ENCODE measurements around the gene RSPO3.
A peak's percentile ranks its signal among the peaks of the same experiment; 100 is the strongest.

The RSPO3 gene

DNA sequence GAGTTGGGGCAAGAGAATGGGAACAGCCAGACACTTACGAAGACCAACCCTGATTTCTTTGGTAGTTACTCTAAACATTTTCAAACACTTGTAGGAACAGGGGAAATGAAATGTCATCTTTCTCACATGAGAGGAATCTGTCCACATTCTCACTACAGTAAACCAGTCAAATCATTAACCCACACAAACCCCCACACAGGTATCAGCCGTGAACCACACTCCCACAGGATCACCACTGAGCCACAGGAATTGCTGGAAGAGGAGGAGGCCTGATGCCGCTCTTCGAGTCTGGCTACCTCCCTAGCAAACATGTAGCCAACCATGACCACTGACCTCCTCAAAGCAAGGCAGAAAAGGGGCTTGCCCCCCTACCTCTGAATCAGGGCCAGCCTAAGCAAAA, 6.9 kb upstream of the RSPO3 start:
- peak; percentile 13 for DNase-seq (ENCODE audit: low read depth)

DNA sequence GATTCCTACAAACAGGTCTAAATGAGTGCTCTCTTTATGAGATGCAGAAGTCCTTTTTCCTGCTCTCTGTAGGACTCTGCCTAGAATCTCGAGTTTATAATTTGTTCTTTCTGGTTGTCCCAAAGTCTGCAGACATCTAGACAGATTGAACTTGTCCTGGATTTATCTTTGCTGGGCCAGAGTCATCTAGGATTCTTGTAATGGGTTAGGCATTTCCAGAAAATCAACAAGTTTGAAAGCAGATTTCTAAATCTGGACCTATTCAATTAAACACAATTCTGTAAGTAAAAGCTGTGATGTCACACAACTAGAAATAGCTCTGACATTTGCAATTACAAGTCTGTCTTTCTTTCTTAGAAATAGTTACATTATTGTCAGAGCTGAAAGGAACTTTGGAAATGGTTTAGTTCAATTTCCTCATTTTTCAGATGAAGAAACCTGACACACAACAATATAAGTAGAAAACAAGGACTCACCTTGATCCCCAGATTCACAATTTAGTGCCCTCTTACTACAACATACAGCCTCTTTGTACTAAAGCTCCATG, 4.2 kb upstream of the RSPO3 start:
- DNase-seq (ENCODE audit: low read depth), result no peak

DNA sequence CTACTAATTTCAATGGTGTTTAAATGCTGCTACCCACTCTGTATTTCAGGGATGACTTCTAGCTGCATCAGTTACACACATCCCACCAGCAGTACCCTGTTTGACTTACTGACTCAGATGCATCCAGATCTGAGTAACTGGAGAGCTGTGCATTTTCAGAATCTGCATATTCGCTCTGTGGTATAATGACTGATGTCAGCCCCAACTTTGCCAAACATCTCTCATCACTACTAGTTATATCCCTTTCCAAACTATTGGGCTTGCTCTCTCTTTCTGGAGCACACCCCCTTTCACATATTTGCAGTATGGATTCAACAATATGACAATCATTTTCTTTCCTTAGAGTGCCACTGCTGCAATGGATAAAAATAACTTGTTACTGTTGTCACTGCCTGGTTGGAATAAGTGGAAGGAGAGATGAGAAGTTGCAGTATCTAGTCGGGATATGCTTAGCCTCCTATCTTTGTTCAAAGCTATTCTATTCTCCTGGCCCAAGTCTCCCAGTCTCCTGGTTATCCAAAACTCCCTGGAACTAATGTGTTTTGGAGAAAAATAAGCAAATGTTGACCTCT, 3.3 kb upstream of the RSPO3 start:
- DNase-seq (ENCODE audit: low read depth), result peak; percentile 24

DNA sequence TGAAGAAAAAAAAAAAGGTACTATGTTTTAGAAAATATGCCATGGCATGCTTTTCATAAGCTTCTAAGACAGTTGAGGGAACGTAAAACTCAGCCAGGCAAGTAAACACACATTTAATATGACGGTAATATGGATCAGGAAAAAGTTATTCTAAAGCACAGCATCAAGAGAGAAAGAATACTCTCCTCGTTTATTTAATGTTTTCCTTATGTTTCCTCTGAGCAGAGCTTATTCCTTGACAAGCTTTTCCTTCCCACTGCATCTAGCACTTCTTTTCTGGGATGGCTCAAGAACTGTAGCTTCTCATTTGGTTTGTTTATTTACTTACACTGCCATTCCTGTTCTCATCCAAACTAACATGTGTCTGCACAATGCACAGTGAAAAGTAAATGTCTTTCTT, 2.7 kb upstream of the RSPO3 start:
- DNase-seq (ENCODE audit: low read depth), result no peak

DNA sequence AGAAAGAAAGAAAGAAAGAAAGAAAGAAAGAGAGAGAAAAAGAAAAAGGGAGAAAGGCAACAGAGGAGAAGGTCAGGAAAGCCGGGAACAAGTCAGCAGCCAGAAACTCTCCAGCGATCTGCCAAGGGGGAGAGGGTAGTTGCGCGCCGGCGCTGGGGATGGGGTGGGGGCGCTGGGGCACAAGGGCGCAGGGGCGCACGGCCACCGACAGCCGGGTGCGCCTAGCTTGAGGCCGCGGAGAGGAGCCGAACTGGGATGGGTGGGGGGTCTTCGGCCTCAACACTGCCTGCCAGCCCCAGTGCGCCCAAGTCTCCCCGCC, 533 bp upstream of the RSPO3 start:
- no peak for DNase-seq (ENCODE audit: low read depth)

DNA sequence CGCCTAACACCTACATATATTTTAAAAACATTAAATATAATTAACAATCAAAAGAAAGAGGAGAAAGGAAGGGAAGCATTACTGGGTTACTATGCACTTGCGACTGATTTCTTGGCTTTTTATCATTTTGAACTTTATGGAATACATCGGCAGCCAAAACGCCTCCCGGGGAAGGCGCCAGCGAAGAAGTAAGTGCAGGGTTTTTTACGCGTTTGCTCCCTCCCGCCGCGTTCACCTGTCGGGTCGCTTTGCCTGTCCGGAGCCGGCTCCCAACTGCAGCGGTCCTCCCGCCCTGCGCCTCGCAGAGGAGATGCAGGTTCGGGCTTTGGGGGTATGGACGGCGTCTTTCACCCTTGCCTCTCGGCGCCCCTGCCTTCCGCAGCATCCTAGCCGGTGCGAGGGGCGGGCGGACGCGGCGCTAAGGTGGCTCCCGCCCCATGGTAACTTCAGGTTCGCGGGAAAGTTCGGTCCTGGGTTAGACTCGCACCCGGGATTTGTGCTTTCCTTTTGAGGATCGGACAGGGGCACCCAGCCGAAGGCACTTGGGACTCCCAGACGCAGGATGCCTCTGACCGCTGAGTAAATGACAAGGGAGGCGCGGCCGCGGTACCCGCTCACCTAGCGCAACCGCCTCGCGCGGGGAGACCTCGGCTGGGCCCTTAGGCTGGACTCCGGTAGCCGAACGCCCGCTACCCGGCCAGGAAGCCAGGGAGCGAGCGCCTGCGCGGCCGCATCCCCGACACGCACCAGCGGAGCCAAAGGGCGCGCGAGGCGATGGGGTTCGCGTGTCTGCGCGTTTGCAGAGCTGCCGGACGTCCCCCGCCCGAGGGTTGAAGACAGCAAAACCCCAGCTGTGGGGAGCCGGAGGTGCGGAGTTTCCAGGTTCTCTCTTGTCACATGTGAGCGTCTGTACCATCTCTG, 891 bp downstream of the RSPO3 start:
- DNase-seq (ENCODE audit: low read depth), result peak; percentile 11

DNA sequence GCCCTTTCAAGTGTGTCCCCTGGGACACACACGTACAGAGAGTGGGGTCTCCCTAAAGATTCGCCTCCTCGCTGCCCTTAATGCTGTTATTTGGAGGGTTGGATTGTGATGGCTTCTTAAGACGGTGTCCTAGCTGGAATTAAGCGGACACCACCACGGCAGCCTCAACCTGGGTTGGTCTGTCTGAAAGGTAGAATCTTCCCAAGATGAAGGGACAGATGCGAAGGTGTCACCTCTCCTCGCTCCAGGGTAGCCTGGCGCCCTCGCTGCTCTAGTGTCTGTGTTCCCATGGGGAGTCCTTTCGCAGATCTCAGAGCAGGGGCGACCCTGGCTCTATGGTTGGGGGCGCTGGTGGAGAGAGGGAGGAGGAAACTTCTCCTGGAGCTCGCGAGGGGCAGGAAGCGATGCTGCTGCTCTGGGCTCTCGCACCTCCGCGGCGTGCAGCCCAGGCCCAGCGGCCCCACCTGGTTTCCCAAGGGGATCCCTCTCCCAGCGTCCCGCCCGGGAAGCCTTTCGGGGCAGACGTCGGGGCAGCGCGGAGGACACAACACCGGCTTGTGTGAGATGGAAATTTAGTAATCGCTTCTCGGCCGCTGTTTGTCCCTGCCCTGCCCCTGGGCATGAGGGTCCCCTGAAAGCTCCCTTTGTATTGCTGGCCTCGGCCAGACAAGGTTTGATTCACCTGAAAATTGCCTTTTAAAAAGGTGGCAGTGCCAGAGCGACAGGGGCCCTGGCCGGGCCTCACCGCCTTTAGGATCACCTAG, 1.7 kb downstream of the RSPO3 start:
- DNase-seq (ENCODE audit: low read depth), result no peak

DNA sequence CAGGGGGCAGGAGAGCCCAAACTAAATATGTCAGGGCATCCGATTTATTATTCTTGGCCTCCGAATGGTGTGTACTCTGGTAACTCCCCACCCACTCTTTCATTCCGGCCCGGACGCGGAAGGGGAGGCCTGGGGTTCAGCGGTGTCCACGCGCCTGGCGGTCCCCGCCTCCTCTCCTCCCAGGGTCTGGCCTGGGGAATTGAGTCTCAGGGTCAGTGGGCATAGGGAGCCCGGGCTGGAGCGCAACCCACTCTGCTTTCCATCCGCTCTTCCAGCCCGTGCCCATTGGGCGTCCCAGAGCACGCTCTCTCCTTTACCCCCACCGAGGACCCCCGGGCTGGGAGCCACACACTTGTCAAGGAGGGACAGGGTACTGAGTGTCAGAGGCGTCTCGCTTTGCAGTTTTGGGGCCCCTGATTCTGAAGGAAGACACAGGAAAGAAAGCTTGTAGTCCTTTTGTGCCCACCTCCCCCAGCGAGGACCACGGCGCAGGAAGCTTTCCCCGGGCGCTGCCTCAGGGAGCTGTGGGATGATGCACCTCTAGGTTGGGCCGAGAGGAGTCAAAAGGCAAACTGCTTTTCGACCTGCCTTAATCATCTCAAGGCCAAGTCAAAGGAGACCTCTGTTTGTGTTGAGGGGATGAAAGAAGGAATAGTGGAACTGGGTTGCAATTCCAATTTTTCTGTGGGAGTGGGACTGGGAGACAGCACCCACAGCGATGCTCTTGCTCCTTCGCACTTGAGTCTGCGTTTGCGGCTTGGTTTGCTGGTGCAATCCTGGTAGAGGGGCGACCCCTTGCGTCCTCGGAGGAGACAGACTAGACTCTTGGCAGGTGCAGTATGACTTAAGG, 2.5 kb downstream of the RSPO3 start:
- DNase-seq (ENCODE audit: low read depth), result peak; percentile 79

DNA sequence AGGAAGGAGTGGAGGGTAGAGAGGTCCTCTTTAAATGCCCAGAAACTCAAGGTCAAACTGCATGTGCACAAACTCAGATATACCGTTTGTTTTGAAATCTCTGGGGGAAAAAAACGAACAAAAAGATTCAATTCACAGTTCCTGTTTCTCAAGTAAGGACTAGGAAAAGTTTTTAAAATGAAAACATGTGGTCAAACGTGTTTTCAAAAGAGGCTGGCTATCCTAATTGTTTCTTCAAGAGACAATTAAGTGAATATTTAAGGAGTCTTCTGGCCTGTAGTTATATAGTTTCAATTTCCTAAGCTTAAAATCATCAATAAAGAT, 3.1 kb downstream of the RSPO3 start:
- no peak for DNase-seq (ENCODE audit: low read depth)

DNA sequence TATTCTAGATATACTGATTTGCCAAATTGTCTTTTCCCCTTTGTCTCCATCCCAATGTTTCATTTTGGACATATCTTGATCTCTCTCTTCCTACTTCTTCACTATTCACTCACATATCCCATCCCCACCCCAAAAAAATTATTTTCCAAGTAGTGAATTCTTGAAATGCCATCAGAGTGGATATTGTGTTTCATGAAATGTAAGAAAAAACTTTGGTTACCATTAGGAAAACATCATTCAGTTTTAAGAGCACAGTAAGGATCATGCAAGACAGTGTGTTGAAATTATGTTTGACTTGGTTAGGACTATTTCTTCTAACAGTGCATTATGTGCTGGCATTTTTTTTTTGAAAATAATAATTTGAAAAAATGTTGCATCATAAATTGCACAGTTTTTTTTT, 5.7 kb downstream of the RSPO3 start:
- no peak for DNase-seq (ENCODE audit: low read depth)

DNA sequence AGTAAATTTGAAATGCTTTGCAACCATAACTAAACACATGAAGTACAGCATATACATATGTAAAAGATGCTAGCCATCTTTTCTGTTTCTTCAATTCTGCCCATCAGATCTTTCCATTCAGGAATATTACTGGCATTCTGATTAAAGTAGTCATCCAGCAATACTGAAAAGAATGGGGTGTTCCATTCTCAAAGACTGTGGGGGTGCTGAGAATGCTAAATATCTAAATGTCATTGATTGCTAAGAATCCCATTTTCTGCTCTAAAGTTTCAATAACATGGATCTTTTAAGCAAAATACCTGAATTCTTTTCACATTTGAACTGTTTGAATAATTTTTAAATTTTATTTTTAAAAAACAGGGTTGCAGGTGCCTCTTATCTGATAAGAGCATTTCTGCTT, 6.2 kb downstream of the RSPO3 start:
- DNase-seq (ENCODE audit: low read depth), result no peak

DNA sequence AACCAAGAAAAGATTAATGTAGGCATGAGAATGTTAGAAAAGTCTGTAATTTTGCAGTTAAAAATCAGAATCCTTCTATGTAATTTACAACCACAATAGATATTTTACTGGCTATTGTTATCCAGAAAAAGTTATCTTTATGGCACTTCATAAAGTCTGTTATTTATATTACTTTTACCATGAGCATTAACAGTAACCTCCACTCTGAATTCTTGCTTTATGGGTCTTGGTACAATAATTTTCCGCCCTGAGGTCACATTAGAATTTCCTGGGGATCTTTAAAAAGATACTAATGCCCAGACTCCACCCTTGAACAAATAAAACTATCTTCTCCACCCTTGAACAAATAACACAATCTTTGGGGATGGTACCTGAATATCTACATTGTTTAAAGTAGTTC, 9.6 kb downstream of the RSPO3 start:
- DNase-seq (ENCODE audit: low read depth), result no peak

DNA sequence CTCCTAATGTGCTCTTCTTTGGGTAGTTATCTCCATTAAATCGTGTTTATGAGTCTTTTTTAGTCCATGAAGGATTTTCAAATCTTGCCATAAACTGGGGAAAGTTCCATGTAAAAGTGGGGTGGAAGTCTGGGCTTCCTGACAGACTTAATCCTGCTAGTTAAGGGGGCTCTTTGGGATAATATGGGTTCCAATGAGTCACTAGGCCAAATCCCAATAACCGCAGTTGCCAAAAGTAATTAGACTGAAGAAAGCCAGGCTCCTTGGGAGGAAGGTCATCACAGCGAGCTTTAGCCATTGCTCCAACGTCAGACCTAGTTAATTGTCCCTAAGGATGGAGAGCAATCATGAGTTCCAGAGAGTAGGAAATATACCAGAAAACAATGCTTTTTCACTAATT, 10.8 kb downstream of the RSPO3 start:
- DNase-seq (ENCODE audit: low read depth), result no peak

DNA sequence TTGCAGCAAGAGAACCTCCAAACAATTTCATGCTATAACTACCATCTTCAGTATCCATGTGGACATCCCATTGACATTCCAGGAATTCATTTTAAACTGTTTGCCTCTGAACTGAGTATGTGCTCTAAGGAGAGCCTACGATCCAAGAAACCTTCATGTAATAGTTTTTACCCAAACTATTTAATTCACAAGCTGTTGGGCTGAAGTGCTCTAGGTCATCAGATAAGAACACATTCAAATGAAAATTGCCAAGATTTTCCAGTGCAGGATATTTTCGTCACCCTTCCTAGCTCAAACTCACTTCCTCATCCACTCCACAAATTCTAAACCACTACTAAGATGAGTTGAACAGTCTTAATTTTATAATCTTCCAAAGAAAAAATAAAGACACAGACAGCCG, 12.8 kb downstream of the RSPO3 start:
- DNase-seq (ENCODE audit: low read depth), result no peak

DNA sequence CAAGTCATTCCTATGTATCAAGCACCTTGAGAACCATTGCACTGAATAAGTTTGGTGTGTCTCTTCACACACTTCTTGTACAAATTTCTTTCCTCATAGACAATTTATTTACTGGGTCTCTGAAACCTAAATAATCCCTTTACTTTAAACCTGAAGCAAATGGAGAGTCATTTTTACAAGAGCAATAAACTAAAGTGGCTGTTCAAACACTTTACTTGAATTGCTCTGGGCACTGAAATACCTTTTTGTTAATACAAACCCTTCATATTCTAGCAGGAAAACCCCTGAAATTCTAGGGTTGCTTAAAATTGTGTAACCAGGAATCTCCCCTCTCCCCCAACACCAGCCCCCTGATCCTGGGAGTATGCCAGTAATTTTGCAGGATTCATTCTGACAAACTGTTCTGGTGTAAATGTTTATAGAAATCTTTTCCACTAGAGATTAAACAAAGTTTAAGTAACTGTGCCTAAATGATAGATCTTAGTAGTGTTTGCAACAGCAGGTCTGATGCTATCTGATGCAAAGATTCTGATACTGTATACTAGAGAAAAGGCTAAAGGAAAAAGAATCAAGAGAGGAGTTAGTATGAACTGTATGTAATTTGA, 13.4 kb downstream of the RSPO3 start:
- no peak for DNase-seq (ENCODE audit: low read depth)

DNA sequence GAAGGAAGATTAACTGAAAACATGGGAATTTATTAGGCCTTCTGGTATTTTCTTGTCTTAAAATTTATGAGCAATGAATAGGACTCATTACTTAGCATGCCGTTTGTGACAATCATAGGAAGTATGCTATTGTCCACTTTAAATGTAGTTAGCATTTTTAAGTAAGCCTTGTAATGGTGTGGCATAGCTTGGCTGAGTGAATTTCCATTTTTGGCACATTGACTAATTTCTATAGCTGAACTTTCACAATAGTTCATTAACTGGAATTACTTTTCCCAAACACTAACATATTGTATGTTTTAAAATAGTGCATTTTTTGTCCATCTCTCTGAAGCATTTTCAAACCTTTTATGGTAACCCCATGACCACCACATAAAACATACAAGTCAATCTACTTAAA, 15.7 kb downstream of the RSPO3 start:
- DNase-seq (ENCODE audit: low read depth), result no peak

DNA sequence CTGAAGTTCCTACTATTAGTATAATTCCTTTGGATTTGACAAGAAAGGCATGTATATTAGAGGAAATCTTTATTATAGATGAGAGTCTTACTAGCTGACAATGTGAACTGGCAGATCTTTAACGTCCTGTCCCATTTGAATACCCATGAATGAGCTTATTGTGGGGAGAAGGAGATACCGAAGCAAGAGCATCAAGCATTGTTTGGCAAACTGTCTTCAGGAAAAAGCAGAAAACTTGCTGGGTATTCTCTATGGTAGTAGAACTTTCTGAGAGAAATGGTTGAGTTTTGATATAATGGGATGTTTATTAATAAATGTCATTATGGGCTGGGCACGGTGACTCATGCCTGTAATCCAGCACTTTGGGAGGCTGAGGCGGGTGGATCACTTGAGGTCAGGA, 18.3 kb downstream of the RSPO3 start:
- no peak for DNase-seq (ENCODE audit: low read depth)

DNA sequence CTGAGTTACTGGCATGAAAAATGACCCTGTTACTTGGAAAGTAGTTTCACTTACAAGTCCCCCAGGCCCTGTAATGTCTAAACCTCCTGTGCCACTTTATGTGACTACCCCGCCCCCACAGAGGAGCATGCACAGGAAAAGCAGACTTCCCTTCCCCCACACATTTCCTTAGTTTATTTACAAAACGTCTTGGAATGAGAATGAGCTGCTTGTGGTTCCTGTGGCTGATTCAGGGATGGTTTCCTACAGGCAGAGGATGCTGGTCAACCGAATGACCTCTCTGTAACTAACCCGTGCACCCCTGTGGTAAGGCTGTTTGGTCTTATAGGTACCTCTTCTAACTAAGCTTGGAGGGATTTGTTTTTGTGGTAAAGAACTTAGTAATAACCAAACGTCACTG, 28.5 kb downstream of the RSPO3 start:
- peak; percentile 97 for DNase-seq (ENCODE audit: low read depth)

DNA sequence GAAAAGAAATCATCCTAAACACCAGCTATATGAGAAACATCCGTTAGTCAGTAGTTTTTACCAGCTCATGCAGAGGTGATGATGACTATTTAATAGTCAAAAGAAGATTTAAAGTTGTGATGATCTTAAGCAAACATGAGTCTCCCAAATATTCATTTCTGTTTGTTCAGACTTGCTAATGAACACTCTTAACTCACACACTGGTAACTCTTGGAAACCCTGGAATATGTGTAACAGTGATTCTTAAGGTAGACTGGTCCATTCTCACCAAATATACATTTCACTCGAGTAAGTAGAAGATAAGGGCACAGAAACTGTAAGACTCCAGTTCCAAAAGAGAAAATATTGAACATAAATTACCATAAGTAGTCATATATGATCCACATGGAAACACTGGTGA, 29.1 kb downstream of the RSPO3 start:
- peak; percentile 32 for DNase-seq (ENCODE audit: low read depth)

DNA sequence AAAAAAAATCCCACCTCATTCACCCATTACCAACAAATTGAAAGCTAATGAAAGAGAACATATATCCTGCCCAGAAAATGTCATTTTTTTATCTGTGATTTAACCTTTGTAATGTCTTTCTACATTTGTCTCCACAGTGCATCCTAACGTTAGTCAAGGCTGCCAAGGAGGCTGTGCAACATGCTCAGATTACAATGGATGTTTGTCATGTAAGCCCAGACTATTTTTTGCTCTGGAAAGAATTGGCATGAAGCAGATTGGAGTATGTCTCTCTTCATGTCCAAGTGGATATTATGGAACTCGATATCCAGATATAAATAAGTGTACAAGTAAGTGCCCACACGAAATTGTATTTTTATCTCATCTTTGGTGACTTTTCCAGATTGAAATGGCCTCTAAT, 30.0 kb downstream of the RSPO3 start:
- DNase-seq (ENCODE audit: low read depth), result peak; percentile 30

DNA sequence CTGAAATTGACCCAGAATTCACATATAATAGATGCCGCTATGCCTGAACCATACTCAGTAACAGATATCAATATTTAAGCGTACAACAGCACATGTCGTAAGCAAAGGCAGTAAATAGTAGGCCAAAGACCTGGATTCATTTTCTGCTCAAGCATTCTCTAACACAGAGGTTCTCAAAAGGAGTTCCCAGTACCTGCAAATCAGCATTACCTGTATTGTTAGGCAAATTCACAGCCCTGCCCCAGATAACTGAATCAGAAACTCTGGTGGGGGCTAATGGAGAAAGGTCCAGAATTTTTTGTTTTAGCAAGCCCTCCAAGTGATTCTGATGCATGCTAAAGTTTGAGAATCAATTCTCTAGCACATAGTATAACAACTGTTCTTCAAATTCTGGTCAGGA, 36.0 kb downstream of the RSPO3 start:
- DNase-seq (ENCODE audit: low read depth), result no peak

DNA sequence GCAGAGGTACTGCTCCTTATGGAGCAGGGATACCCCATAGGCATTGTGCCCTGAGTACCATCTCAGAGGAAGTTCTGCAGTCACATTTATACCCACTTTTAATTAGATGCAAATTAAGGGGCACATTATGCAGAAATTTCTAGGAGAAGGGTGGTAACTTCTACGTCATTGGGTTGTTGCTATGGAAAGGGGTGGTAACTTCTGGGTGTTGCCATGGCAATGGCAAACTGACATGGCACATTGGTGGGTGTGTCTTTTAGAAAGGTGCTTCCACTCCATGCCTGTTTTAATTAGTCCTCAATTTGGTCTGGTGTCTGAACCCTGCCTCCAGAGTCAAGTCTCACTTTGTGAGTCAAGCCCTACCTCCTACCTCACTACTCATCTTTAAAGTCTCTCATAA, 42.0 kb downstream of the RSPO3 start:
- DNase-seq (ENCODE audit: low read depth), result no peak

Data from amniotic epithelial cell (primary cell).